ENCODE data around the gene GNRH2. TPM values are rescaled to one million over a fixed set of nuclear protein-coding genes. Genes with fewer than 3 reads are reported as not detected.
"Not testable (repeated sequence)": the region's sequence is repeated elsewhere in the genome, so short reads cannot be mapped to it uniquely, and the experiment has no call there.

GNRH2 gene
- total RNA-seq, 2 donors from 2014 or later, result 0.64 TPM; not detected in 1

DNA sequence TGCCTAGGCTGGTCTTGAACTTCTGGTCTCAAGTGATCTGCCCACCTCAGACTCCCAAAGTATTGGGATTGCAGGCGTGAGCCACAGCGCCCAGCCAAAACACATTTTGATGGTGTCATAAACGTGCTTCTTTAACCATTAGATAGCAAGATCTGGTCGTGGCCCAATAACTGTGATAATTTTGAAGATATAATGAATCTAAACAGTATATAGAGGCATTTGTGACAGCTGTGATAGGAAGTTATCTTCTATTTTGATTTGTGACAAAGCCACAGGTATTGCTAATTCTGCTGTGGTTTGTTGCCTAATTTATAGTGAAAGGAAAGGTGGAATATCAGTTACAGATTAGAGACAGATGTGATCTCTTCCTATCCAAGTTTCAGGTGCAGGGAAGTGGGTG, 27.3 kb downstream of the GNRH2 start:
- intact Hi-C loops (cut with DNase I, micrococcal nuclease), result no loop called here
- ATAC-seq (no peak), DNase-seq (no peak)

DNA sequence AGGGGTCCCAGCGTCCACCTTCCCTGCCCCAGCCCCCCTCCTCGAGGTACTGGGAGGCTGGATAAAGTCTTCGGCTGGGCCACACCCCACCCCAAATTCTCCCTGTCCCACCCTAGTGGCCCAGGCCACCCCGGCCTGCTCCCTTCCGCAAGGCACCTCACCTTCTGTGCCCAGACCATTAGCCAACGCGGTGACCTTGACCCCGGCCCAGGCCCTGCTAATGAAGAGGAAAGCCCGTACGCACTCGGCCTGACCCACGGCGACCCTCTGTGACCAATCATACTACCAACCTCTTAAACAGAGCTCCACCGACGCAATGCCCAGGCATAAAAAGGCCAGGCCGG, 27.8 kb downstream of the GNRH2 start:
- intact Hi-C loops (cut with DNase I, micrococcal nuclease), result no loop called here
- DNase-seq (no peak), ATAC-seq (no peak)

DNA sequence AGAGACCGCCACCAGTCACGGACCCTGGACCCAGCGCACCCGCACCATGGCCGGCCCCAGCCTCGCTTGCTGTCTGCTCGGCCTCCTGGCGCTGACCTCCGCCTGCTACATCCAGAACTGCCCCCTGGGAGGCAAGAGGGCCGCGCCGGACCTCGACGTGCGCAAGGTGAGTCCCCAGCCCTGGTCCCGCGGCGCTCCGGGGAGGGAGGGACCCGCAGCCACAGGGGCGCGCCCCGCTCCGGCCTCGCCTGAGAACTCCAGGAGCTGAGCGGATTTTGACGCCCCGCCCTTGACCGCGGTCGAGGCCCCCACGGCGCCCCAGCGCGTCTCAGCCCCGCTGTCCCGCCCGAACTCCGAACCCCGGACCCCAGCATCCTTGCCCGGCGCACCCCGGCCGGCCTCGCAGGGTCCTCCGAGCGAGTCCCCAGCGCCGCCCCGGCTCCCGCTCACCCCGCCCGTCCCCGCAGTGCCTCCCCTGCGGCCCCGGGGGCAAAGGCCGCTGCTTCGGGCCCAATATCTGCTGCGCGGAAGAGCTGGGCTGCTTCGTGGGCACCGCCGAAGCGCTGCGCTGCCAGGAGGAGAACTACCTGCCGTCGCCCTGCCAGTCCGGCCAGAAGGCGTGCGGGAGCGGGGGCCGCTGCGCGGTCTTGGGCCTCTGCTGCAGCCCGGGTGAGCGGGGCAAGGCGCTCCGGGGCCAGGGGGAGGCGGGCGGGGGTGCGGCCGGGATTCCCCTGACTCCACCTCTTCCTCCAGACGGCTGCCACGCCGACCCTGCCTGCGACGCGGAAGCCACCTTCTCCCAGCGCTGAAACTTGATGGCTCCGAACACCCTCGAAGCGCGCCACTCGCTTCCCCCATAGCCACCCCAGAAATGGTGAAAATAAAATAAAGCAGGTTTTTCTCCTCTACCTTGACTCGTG, 28.4 kb downstream of the GNRH2 start, which contains the start of gene OXT:
OXT (plus strand) TSS at position 11 of the 920 bp plus-strand sequence; CDS start at position 47, 36 bp downstream.
- intact Hi-C loops (cut with DNase I, micrococcal nuclease), result no loop called here
- peak in 1 of 2 donors; percentile 62 for DNase-seq
- ATAC-seq, result peak; percentile 71

DNA sequence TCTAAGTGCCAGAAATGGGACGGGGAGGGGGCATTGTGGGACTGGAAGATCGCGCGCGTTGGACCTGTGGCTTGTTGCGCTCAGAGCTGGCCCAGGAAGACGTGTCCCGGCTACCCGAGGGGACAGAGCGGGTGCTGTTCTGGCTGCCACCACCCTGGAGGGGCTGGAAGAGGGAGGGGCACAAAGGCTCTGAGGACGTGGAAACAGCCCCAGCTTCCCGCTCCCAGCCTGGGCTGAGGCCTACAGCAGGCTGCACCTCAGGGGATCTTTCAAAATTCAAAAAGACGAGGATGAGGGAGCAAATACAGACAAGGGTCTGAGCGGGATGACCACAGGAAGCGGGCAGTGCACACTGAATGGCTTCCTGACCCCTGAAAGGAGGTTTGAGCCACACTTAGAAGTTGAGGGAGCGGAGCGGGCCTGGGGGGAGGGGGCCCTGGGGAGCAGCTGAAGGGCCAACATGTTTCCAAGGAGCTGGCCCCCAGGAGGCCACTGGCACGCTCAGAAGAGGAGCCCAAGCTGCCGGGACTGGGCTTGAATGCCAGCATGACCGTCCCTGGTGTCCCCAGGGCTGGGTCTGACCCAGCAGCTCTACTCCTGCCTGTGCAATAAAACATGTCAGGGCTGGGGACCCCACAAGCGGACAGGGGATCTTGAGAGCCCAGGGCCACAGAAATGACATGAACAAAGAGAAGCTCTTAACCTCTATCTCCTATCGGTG, 29.3 kb downstream of the GNRH2 start:
- intact Hi-C loops (cut with DNase I, micrococcal nuclease), result no loop called here
- no peak for DNase-seq
- ATAC-seq, result no peak

DNA sequence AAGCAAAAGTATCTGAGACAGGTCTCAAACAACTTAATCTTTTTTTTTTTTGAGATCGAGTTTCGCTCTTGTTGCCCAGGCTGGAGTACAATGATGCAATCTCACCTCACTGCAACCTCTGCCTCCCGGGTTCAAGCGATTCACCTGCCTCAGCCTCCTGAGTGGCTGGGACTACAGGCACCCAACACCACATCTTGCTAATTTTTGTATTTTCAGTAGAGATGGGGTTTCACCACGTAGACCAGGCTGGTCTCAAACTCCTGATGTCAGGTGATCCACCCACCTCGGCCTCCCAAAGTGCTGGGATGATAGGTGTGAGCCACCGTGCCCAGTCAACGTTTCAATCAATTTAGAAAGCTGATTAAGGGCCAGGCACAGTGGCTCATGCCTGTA, 29.8 kb downstream of the GNRH2 start:
- intact Hi-C loops (cut with DNase I, micrococcal nuclease); DNase-seq; ATAC-seq: not testable (repeated sequence)

DNA sequence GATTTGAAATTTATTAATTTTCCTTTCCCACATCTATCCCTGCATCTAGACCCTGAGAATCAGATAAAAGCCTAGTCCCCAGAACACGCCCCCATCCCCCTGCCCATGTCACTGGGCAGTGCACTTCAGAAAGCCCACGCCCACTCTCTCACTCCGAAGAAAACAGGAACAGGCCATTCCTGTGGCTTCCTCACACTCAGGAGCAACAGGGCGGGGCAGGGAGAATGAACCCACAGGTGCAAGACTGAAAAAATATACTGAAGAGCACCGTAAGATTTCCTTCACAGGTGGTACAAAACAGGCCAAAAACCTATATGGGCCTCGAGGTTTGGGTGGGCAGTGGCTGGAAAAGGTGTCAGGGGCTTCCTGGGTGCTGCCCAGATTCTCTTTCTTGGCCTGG, 31.4 kb downstream of the GNRH2 start:
- intact Hi-C loops (cut with DNase I, micrococcal nuclease), result no loop called here
- ATAC-seq (no peak), DNase-seq (no peak)

DNA sequence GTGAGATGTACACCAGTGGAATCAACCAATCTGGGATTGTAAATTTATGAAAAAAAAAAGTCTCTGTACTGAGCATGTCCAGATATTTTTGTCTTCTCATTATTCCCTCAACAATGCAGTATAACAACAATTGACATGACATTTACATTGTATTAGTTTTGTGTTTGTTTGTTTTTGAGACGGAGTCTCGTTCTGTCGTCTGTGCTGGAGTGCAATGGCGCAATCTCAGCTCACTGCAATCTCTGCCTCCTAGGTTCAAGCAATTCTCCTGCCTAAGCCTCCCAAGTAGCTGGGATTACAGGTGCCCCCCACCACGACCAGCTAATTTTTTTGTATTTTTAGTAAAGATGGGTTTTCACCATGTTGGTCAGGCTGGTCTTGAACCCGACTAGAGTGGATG, 31.9 kb downstream of the GNRH2 start:
- ATAC-seq; DNase-seq; intact Hi-C loops (cut with DNase I, micrococcal nuclease): not testable (repeated sequence)

DNA sequence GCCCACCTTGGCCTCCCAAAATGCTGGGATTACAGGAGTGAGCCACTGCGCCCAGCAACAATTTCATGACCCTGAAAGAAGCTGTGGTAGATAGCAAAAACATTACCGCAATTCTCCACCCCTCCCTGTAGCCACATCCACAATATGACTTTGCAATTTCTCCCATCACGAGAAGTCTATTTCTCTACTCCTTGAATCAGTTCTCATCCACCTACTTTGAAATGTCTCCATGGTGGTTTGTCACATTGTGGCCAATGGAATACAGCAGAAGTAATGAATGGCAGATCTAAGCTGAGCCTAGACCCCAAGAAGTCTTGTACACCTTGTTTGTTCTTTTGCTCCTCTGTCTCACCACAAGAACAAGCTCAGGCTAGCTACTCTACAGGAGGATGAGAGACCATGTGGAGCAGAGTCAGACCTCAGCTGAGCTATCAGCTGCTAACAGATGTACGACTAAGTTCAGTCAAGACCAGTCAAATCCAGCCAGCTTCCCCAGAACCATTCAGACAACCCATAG, 34.3 kb downstream of the GNRH2 start:
- no peak for ATAC-seq
- intact Hi-C loops (cut with DNase I, micrococcal nuclease), result no loop called here
- DNase-seq, result no peak

DNA sequence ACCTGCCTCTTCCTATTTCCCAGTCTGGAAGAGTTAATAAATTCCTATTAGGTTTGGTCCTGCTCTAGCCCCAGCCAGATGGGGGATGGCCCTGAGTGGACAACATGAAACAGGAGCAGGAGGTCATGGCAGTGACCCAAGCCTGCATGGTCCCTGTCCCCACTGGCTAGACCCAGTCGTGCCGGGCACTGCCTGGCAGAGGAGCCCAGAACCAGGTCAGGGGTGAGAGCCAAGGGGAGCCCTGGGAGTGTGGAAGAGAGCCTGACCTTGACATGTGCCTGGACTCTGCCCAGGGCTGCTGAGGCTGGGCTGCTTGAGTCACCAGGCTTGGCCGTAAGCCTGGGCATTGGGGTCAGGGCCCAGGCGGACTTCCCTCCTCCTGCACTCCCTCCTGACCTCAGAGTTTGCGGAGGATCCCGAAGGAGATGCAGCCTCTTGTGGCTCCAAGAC, 37.5 kb downstream of the GNRH2 start:
- ATAC-seq (no peak), DNase-seq (no peak)
- intact Hi-C loops (cut with DNase I, micrococcal nuclease), result no loop called here

DNA sequence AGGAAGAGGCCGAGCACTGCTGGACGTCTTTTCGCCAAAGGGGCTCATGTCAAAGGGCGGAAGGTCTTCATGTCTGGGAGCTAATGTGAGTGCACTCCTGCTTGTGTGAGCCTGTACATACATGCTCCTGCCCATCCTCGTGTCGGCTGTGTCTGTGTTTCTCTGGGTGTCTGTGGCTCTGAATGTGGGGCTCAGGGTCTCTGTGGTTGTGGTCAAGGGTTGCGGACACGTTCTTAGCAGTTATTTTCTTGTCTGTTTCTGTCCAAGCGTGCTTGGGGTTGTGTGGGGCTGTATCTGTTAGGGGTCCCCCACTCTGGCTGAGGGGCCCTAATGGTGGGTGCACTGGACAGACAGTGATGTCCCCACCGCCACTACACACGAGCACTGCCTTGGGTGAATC, 38.2 kb downstream of the GNRH2 start:
- DNase-seq (no peak), ATAC-seq (no peak)
- intact Hi-C loops (cut with DNase I, micrococcal nuclease), result no loop called here

DNA sequence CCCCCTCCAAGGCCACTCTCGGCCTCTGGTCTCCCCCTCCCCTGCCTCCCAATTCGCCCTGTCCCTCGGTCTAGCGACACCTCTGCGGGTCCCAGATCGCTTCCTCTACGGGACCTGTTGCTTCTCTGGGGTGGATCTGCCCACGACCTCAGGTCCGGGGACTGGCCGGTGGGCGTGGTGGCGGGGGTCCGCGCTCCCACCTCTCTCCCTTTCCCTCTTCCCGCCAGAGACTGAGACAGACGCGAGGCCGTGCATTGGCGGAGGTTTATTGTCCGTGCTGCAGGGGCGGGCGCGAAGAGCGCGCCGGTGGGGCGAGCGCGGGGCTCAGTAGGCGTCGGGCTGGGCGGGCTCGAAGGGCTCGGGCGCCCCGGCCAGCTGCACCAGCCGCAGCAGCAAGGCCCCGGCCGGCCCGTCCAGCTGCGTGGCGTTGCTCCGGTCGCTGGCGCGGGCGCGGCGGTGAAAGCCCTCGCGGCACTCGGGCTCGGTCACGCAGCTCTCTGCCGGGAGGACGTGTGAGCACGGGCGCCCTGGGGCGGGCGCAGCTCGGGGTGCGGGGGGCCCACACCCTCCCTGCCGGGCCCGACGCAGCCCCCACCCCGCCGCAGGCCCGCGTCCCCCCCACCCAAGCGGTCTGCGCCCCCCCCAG, 39.0 kb downstream of the GNRH2 start:
- ATAC-seq (no peak), DNase-seq (no peak)

DNA sequence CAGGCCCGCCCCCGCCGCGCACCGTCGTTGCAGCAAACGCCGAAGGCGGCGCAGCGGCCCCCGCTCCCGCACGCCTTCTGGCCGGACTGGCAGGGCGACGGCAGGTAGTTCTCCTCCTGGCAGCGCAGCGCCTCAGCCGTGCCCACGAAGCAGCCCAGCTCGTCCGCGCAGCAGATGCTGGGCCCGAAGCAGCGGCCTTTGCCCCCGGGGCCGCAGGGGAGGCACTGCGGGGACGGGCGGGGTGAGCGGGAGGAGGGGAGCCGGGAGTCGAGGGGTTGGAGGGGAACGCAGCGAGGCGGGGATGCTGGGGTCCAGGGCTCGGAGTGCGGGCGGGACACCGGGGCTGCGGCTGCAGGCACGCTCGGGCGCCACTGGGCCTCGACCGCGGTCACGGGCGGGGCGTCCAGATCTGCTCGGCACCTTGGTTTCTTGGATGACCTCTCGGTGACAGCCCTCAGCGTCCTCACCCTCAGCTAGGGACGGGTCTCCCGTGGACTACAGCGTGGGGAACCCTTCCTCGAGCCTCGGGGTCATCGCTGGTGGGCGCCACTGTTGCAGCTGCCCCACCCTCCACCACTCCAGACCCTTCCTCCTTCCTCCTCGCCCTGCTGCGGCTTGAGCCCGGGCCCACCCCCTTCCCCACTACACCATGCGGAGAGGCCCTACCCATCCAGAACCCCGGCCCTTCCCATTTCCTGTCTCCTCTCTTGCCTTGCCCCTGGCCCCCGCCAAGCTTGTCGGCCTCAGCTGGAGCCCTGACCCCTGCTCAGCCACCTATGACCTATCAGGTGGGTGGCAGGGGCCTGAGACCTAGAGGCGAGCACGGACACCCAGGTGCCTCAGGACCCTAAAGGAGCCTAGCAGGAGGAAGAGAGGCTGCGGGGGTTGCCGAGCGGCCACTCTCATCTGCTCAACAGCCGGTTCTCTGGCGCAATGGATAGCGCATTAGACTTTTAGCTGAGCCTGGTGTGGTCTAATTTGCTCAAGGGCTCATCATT, 39.8 kb downstream of the GNRH2 start:
- intact Hi-C loops (cut with DNase I, micrococcal nuclease), result no loop called here
- no peak for DNase-seq
- peak; percentile 27 for ATAC-seq

More for the DNA sequence above, 39.0 kb downstream of the GNRH2 start:
- intact Hi-C loops (cut with DNase I, micrococcal nuclease), result no loop called here

DNA sequence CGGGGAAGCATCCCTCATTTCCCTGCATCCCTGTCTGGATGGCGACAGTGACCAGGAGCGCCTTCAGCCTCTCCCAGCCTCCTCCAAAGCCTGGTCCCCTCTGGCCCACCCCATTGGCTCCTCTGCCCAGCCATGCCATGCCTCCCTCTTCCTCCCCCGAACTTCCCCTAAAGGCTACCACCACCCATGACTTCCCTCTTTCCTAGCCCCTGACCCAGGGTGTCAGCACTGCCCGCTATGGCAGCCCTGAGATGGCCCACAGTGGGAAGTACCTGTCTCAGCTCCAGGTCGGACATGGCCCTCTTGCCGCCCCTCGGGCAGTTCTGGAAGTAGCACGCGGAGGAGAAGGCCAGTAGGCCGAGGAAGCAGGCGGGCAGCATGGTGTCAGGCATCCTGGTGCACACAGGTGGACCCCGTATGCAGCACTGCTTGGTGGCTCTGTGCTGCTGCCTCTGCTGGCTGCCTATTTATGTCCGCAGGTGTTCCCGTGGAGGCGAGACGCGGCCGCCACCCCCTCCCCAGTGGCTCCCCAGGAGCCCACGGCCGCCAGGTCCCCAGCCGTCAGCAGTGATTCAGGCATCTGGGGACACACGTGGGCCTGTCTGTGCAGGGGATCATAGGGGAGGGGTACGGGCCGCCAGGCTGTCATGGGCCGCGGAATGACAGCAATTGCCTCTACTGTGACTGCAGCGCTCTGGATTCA, 41.0 kb downstream of the GNRH2 start, which contains the start of gene AVP:
AVP (minus strand) TSS at position 442 of the 703 bp plus-strand sequence; CDS start at position 392, 50 bp downstream.
- DNase-seq (no peak), ATAC-seq (no peak)
- intact Hi-C loops (cut with DNase I, micrococcal nuclease), result no loop called here

DNA sequence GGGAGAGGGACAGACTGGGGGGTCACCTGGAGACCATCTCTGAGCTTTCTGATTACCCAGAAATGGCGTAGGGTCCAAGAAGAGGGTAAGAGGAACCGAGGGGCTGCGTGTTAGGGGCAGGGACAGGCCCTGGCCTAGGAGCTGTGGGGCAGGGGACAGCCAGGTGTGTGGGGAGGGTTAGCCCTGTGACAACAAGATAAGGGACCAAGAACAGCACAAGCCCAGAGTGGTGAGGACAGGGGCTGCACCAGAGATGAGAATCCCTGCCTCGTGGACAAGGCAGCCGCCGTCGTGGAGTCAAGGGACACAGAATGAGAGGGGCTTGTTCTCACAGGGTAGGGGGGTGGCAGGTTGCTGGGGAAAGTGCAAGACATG, 41.6 kb downstream of the GNRH2 start:
- ATAC-seq (no peak), DNase-seq (no peak)
- intact Hi-C loops (cut with DNase I, micrococcal nuclease), result no loop called here

DNA sequence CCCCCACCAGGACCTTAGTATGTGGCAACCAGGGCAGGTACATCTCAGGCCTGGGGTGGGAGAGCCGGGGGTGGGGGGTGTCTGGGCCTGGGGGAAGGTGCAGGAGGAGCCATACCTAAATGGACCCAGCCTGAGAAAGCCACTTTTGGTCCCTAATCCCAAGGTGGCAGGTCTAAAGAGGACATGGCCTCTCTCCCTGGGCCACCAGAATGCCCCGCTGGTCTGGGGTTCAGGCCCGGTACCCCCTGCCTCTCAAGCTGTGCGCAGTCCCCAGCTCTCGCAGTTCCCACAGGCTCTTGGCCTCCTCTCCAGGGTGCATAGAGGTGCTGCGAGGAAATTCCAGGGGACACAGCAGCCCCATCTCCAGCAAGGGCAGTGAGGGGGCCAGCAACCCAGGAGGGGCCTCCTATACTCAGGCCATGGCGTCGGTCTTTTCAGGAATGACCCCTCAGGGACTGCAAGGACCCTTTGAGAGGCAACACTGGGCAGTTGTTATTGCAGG, 42.2 kb downstream of the GNRH2 start:
- intact Hi-C loops (cut with DNase I, micrococcal nuclease), result no loop called here
- no peak for DNase-seq
- no peak for ATAC-seq

DNA sequence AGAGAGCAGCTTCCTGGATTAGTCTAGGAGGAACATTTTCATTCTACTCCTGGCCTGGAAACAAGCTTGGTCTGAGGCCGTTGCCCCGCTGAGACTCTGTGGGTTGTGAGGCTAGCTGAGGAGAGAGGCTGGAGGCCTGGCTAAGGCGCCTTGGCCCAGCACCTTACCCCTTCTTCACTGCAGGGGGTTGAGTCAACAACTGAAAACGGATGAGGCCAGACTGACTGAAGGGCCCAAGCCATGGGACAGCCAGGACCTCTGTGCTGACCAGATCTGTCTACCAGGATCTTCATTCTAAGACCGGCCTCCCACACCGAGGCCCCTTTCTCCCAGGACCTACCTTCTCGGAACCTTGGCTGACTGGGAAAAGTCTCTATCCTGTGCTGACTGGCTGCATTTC, 44.6 kb downstream of the GNRH2 start:
- intact Hi-C loops (cut with DNase I, micrococcal nuclease), result no loop called here
- no peak for DNase-seq
- no peak for ATAC-seq

DNA sequence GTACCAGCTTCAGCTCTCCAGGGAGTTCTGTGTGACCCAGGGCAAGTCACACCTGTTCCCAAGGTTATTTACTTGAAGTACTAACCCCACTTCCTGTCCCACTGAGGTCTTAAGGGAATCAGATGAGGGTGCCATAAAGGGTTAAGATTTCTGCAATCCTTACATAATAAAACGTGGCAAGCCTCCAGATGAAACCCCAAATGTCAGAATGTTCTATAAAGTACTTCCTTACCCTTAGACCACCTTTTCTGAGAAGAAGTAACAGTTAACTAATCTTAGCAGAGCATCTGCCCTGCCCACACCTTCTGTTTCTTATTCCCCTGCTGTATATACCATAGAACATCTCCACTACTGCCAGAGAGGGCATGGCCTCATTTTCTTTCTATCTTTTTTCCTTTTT, 47.1 kb downstream of the GNRH2 start:
- intact Hi-C loops (cut with DNase I, micrococcal nuclease), result no loop called here
- no peak for DNase-seq
- no peak for ATAC-seq

Measured in left colon (tissue), 2 donors.